ENCODE data around the gene ADIPOR2.

The ADIPOR2 gene

GRCh38 chr12:1768615-1769014 lies 77.7 kb downstream of the ADIPOR2 start:
- DNase-seq (ENCODE audit: low read depth), result no peak
- TF ChIP-seq, protein P1, sequence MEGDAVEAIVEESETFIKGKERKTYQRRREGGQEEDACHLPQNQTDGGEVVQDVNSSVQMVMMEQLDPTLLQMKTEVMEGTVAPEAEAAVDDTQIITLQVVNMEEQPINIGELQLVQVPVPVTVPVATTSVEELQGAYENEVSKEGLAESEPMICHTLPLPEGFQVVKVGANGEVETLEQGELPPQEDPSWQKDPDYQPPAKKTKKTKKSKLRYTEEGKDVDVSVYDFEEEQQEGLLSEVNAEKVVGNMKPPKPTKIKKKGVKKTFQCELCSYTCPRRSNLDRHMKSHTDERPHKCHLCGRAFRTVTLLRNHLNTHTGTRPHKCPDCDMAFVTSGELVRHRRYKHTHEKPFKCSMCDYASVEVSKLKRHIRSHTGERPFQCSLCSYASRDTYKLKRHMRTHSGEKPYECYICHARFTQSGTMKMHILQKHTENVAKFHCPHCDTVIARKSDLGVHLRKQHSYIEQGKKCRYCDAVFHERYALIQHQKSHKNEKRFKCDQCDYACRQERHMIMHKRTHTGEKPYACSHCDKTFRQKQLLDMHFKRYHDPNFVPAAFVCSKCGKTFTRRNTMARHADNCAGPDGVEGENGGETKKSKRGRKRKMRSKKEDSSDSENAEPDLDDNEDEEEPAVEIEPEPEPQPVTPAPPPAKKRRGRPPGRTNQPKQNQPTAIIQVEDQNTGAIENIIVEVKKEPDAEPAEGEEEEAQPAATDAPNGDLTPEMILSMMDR (conservative IDR thresholded peaks at IDR 0.05; ENCODE audit: low read depth, low read length), result no peak
- no peak overlapping the region for H3K4me3 ChIP-seq (ENCODE audit: low read length)

GRCh38 chr12:1769809-1770494 lies 79.1 kb downstream of the ADIPOR2 start:
- no peak for DNase-seq (ENCODE audit: low read depth)
- TF ChIP-seq, protein P1 (conservative IDR thresholded peaks at IDR 0.05; ENCODE audit: low read depth, low read length), result no peak

DNA sequence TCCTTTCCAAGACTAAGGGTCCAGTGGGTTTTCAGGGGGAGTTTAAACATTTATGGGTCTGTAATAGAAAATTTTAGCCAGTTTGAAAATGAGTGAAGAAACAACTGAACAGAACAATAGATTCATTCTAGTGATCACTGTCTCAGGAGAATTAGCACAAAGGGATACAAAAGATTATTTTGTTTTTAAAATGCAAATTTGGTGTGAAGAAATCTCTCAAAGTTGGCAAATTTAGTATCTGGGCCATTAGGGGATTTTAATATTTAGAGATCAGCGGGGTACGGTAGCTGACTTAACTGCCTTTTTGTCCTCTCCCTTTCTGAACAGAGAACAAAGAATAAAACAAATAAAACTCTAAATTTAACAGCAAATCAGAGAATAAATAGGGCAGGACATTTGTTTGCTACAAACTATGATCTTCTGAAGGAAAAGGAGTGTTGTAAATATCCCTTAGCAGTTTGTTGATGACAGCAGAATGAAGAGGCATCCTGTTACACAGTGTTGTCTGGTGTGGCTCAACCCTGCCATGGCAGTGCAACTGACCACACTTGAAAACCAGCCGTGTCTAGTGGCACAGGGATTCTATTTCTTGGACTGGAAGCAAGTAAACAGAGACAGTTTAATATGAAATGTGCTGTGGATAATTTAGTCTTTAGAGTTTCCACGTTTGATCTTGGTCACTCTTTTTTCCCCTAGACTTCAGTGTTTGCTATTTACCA lies 83.2 kb downstream of the ADIPOR2 start:
- DNase-seq (ENCODE audit: low read depth), result no peak
- TF ChIP-seq, protein P1 (conservative IDR thresholded peaks at IDR 0.05; ENCODE audit: low read depth, low read length), result no peak

More at GRCh38 chr12:1769809-1770494, 79.1 kb downstream of the ADIPOR2 start:
- no peak overlapping the region for H3K4me3 ChIP-seq (ENCODE audit: low read length)

DNA sequence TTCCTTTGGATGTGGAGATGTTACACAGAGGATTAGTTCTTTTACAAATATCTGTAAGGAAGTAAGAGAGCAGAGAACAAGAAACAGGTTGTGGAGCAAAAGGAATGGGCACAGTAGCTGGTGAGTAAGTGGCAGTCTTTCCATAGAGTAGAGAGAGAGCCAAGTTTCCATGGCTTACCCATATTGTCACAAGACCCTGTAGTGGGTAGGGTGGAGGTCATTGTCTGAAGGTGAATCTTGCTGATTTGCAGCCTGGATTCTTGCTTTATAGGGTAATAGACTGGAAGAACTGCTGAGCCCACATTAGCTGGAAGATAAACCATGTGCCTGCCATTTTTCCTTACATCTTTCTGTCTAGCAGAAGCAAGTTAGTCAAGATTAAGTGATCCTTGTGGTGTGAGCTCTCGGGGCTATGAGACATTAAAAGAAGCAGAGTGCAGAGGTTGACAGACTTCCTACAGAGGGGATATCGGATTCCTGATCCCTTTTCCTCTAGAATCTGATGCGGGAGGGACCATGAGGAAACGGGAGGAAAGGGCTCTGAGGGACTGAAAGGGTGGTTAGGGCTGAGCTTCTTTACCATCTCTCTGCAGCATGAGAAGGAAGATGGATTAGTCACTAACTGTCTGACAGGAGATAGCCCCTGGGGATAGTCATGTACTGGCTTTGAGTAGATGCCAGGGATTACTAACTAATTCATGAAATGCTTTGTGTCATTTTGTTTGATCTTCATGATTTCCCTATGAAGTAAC lies 85.5 kb downstream of the ADIPOR2 start:
- no peak for DNase-seq (ENCODE audit: low read depth)
- TF ChIP-seq, protein P1 (conservative IDR thresholded peaks at IDR 0.05; ENCODE audit: low read depth, low read length), result no peak
- H3K4me3 ChIP-seq (ENCODE audit: low read length), result no peak overlapping the region

More for the DNA sequence above, 83.2 kb downstream of the ADIPOR2 start:
- H3K4me3 ChIP-seq (ENCODE audit: low read length), result no peak overlapping the region

DNA sequence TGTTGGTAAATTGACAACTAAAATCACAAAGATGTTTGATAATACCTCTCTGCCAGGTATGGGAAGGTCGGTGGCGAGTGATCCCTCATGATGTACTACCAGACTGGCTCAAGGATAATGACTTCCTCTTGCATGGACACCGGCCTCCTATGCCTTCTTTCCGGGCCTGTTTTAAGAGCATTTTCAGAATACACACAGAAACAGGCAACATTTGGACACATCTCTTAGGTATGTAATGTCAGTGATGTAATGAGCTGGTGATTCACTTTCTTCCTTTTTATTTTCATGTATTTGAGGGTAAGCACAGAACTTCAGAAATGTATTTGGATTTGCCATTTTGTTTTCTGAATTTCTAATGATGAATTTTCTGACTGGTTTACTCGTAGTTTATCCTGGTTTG lies 86.9 kb downstream of the ADIPOR2 start:
- TF ChIP-seq, protein P1 (conservative IDR thresholded peaks at IDR 0.05; ENCODE audit: low read depth, low read length), result no peak
- H3K4me3 ChIP-seq (ENCODE audit: low read length), result no peak overlapping the region
- no peak for DNase-seq (ENCODE audit: low read depth)

GRCh38 chr12:1778911-1779310 lies 88.0 kb downstream of the ADIPOR2 start:
- TF ChIP-seq, protein P1 (conservative IDR thresholded peaks at IDR 0.05; ENCODE audit: low read depth, low read length), result no peak
- no peak for DNase-seq (ENCODE audit: low read depth)
- H3K4me3 ChIP-seq (ENCODE audit: low read length), result no peak overlapping the region
